RWPE2 (cell line): ENCODE measurements around the gene KCNK10.

ENCODE experiments used
- ATAC-seq: fragments of 200-7000 bp; cut with Tn5 transposase; 3 replicates; pipeline ENCODE4 v1.9.1; 2021; ENCODE audit warnings: low read depth
- DNase-seq: peaks from one replicate; pipeline ENCODE4 v3.0.0-alpha.2; 2020; ENCODE audit warnings: low spot score
- H3K27ac ChIP-seq: fragments of 450-650 bp; 2 replicates; pipeline ENCODE4 v1.5.1; 2017; ENCODE audit warnings: mild to moderate bottlenecking; ENCODE audit not compliant: poor library complexity, severe bottlenecking
- H3K27me3 ChIP-seq: fragments of 250-450 bp; sonication (Bioruptor Pico); 2 replicates; pipeline ENCODE4 v1.5.1; 2021; ENCODE audit warnings: mild to moderate bottlenecking, moderate library complexity; ENCODE audit not compliant: insufficient read depth, poor library complexity, severe bottlenecking
- H3K36me3 ChIP-seq: fragments of 250-450 bp; sonication (Bioruptor Pico); 2 replicates; pipeline ENCODE4 v1.5.1; 2020; ENCODE audit warnings: low read depth, mild to moderate bottlenecking, moderate library complexity
- H3K4me1 ChIP-seq: fragments of 250-450 bp; sonication (Bioruptor Pico); 2 replicates; pipeline ENCODE4 v1.5.1; 2021; ENCODE audit warnings: mild to moderate bottlenecking, moderate library complexity; ENCODE audit not compliant: insufficient read depth, poor library complexity, severe bottlenecking
- H3K4me3 ChIP-seq: fragments of 250-450 bp; sonication (Bioruptor Pico); 2 replicates; pipeline ENCODE4 v1.5.1; 2021; ENCODE audit warnings: mild to moderate bottlenecking, moderate library complexity; ENCODE audit not compliant: severe bottlenecking
- H3K9me3 ChIP-seq: fragments of 250-450 bp; sonication (Bioruptor Pico); 2 replicates; pipeline ENCODE4 v1.5.1; 2021; ENCODE audit warnings: mild to moderate bottlenecking, moderate library complexity; ENCODE audit not compliant: severe bottlenecking
- TF ChIP-seq, protein P1 (sequence below): fragments of 450-650 bp; IDR thresholded peaks from one replicate; pipeline ENCODE4 v1.5.1; 2017; ENCODE audit warnings: mild to moderate bottlenecking, moderate library complexity; ENCODE audit not compliant: poor library complexity, severe bottlenecking

Gene KCNK10

DNA sequence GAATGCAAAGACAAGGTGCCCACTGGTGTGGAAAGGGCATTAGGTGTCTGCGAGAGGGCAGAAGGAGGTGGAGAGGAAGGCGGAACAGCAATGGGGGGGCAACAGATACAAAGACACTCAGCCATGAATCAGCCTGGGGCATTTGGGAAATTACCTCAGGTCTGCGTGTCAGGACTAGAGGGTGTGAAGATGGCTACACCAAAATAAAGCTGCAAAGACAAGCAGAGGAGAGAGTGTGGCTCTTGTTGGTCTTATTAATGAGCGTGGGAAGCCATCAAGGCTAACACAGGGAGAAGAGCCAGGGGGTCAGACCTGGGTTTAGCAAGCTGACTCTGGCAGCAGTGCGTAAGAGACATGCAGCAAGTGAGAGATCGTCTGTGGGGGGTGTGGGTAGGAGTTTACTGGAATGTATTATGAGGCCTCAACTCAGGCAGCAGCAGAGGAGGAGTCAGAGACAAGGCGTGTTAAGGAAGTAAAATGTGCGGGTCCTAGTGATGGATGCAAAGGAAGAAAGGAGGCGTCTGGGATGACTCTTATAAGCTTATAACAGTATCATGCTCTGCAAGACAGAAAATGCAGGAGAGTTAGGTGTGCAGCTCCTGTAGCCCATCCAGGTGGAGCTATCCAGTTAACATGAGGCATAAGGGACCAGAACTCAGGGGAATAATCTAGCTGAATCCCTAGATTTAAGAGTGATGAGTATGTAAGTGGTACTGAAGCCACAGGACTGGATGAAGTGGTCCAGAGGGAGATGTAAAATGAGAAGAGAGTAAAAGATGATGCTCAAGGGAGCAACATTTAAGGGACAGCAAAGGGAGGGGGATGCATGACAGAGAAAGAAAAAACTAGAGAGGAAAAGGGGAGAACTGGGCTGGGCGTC is 50.4 kb downstream of the KCNK10 start:
- Histone ChIP-seq H3K36me3 (no peaks in the 10 kb centered on the region), H3K9me3 (no peaks in the 10 kb centered on the region), H3K4me1 (no peaks in the 10 kb centered on the region), H3K4me3 (no peak overlapping the region), H3K27me3 (no peaks in the 10 kb centered on the region), H3K27ac (no peak overlapping the region)
- no peak for DNase-seq
- peak; percentile 13; the same call in 1 of the 3 replicates for ATAC-seq
- TF ChIP-seq, protein P1, sequence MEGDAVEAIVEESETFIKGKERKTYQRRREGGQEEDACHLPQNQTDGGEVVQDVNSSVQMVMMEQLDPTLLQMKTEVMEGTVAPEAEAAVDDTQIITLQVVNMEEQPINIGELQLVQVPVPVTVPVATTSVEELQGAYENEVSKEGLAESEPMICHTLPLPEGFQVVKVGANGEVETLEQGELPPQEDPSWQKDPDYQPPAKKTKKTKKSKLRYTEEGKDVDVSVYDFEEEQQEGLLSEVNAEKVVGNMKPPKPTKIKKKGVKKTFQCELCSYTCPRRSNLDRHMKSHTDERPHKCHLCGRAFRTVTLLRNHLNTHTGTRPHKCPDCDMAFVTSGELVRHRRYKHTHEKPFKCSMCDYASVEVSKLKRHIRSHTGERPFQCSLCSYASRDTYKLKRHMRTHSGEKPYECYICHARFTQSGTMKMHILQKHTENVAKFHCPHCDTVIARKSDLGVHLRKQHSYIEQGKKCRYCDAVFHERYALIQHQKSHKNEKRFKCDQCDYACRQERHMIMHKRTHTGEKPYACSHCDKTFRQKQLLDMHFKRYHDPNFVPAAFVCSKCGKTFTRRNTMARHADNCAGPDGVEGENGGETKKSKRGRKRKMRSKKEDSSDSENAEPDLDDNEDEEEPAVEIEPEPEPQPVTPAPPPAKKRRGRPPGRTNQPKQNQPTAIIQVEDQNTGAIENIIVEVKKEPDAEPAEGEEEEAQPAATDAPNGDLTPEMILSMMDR = no peak

- ATAC-seq (no peak), DNase-seq (no peak)
- TF ChIP-seq, protein P1 = no peak
- no peak overlapping the region for H3K4me3 ChIP-seq
- H3K4me1 ChIP-seq = no peaks in the 10 kb centered on the region
- no peak overlapping the region for H3K27ac ChIP-seq
- H3K36me3 ChIP-seq = no peaks in the 10 kb centered on the region
- no peaks in the 10 kb centered on the region for H3K9me3 ChIP-seq
- H3K27me3 ChIP-seq = no peaks in the 10 kb centered on the region
Measured at GRCh38 chr14:88271205-88271604, 51.9 kb downstream of the KCNK10 start.

DNA sequence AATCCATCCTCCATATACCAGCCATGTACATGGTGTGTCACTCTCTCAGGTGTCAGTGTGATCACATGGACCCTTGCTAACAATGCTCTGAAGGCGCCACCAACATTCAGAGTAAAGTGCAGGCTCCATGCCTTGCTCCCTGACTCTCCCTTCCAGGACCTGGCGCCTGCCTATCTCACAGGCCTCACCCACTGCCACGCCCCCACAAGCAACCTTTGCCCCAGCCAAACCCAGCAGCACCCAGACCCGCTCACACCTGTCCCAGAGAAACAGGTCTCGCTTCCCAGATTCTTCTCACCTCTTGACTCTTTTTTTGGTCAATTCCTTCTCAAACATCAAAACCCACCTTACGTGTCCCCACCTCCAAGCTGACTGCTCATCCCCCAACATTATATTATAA is 52.3 kb downstream of the KCNK10 start:
- H3K4me3 ChIP-seq = no peak overlapping the region
- ATAC-seq (no peak), DNase-seq (no peak)
- no peaks in the 10 kb centered on the region for H3K4me1 ChIP-seq
- TF ChIP-seq, protein P1 = no peak
- no peaks in the 10 kb centered on the region for H3K27me3 ChIP-seq
- H3K36me3 ChIP-seq = no peaks in the 10 kb centered on the region
- no peak overlapping the region for H3K27ac ChIP-seq
- H3K9me3 ChIP-seq = no peaks in the 10 kb centered on the region

DNA sequence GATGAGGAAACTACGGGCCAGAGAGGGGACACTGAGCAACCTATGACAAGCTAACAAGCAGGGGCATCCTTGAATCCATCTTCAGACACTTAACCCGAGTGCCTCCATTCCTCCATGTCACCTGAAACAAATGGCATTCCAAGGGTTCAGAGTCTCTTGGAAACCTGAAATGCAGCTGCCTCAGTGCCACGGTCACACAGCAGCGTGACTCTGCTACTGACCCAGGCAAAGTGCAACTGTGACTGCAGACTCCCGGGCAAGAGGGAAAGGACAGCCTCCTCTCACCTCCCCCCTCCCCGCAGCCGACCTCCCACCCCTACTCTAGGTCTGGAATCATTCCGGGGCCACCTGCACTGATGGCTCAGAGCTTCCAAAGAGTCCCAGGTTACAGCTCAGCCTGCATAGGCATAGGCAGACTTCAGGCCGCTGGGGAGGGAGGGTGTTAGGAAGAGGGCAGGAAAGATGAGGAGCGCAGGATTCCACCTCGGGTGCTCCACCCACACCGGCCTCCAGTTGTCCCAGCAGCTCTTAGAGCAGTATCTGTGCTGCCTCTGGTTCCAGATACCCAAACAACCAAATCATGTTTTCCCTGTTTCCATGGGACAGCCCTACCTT is 53.2 kb downstream of the KCNK10 start:
- ATAC-seq = no peak; the same call in 2 of the 3 replicates
- Histone ChIP-seq H3K27me3 (no peaks in the 10 kb centered on the region), H3K9me3 (no peaks in the 10 kb centered on the region), H3K27ac (no peak overlapping the region), H3K4me1 (no peaks in the 10 kb centered on the region), H3K36me3 (no peaks in the 10 kb centered on the region), H3K4me3 (no peak overlapping the region)
- DNase-seq = no peak
- TF ChIP-seq, protein P1 = no peak
